Keratinocyte (primary cell): ENCODE measurements around the gene TET2. TPM values are rescaled to one million over a fixed set of nuclear protein-coding genes. Genes with fewer than 3 reads are reported as not detected.

Experiments
- DNase-seq: peaks from one replicate; pipeline ENCODE4 v3.0.0-alpha.2; 2011; ENCODE audit warnings: low read depth, missing footprints, low spot score
- FAIRE-seq: peaks from 2 replicates; lab custom pipeline; 2011; peaks lifted over from hg19 to GRCh38; lab: Jason Lieb, UNC
- H2AFZ ChIP-seq: 2 replicates; pipeline ENCODE4 v1.6.0; 2012; ENCODE audit warnings: low read length, control low read depth, inconsistent platforms; ENCODE audit not compliant: control insufficient read depth
- H3K27ac ChIP-seq: 2 replicates; pipeline ENCODE4 v1.5.1; 2011; ENCODE audit warnings: low read length; ENCODE audit not compliant: control insufficient read depth, insufficient read depth
- H3K27me3 ChIP-seq: 3 replicates; pipeline ENCODE4 v1.6.0; 2011; ENCODE audit warnings: low read length; ENCODE audit not compliant: control insufficient read depth, insufficient read depth; ENCODE audit errors: extremely low read depth
- H3K36me3 ChIP-seq, 2 experiments: 2 replicates in 1 of 2; 3 replicates in 1 of 2; pipeline ENCODE4 v1.5.1; 2011; ENCODE audit warnings: low read length in 2 of 2, mild to moderate bottlenecking in 1 of 2; ENCODE audit not compliant: control insufficient read depth in 2 of 2, insufficient read depth in 2 of 2; ENCODE audit errors: extremely low read depth in 1 of 2
- H3K4me1 ChIP-seq: 3 replicates; pipeline ENCODE4 v1.5.1; 2011; ENCODE audit warnings: low read length; ENCODE audit not compliant: control insufficient read depth, insufficient read depth; ENCODE audit errors: extremely low read depth
- H3K4me2 ChIP-seq: 3 replicates; pipeline ENCODE4 v1.6.0; 2011; ENCODE audit warnings: low read depth, low read length; ENCODE audit not compliant: control insufficient read depth, insufficient read depth; ENCODE audit errors: extremely low read depth
- H3K4me3 ChIP-seq, 3 experiments: fragments of 200-600 bp in 1 of 3; sonication (generic) in 1 of 3; 2 replicates in 2 of 3; 3 replicates in 1 of 3; pipeline ENCODE4 v1.5.1; 2011 to 2016; ENCODE audit warnings: low read length in 3 of 3, mild to moderate bottlenecking in 3 of 3, control low read depth in 2 of 3, inconsistent platforms in 1 of 3, low read depth in 1 of 3, mixed read lengths in 1 of 3, mixed run types in 1 of 3, moderate library complexity in 1 of 3; ENCODE audit not compliant: control insufficient read depth in 2 of 3, insufficient read depth in 2 of 3; ENCODE audit errors: extremely low read depth in 1 of 3
- H3K79me2 ChIP-seq: 2 replicates; pipeline ENCODE4 v1.6.0; 2012; ENCODE audit warnings: low read length; ENCODE audit not compliant: control insufficient read depth, insufficient read depth
- H3K9ac ChIP-seq: 3 replicates; pipeline ENCODE4 v1.6.0; 2011; ENCODE audit warnings: low read length; ENCODE audit not compliant: control insufficient read depth, insufficient read depth; ENCODE audit errors: extremely low read depth
- H3K9me1 ChIP-seq: 3 replicates; pipeline ENCODE4 v1.6.0; 2011; ENCODE audit warnings: low read length; ENCODE audit not compliant: control insufficient read depth, insufficient read depth; ENCODE audit errors: extremely low read depth
- H3K9me3 ChIP-seq: 2 replicates; pipeline ENCODE4 v1.5.1; 2012; ENCODE audit warnings: low read depth, low read length; ENCODE audit not compliant: control insufficient read depth
- H4K20me1 ChIP-seq: 3 replicates; pipeline ENCODE4 v1.6.0; 2011; ENCODE audit warnings: low read length; ENCODE audit not compliant: control insufficient read depth, insufficient read depth; ENCODE audit errors: extremely low read depth
- EZH2 ChIP-seq: IDR thresholded peaks from one replicate; pipeline ENCODE4 v1.6.1; 2012; ENCODE audit warnings: inconsistent platforms, mild to moderate bottlenecking, low read length, moderate library complexity
- dilution Hi-C: fragments of 300-500 bp; cut with MboI; formaldehyde crosslinking; loops from one replicate; pipeline ENCODE4 v1.7.0; 2020; ENCODE audit warnings: low sequenced_read_pairs; ENCODE audit not compliant: extremely low pct_ligation_motif_present
- polyA minus RNA-seq, 3 experiments: library from RNA; depleted of rRNA, polyadenylated mRNA; stranded (reverse); fragments of >200 nt; gene quantifications; 1 replicate in 1 of 3; 2 replicates in 1 of 3; 3 replicates in 1 of 3; pipeline ENCODE4 v1.2.3, GENCODE V29; 2011
- polyA plus RNA-seq, 5 experiments: library from polyadenylated mRNA; depleted of rRNA in 3 of 5; stranded (reverse) in 3 of 5; stranded (forward) in 1 of 5; unstranded in 1 of 5; fragments of >200 nt; gene quantifications; 1 replicate in 1 of 5; 2 replicates in 3 of 5; 3 replicates in 1 of 5; pipeline versions ENCODE4 v1.2.1 to v1.2.3, GENCODE V29; 2011 to 2012; ENCODE audit warnings: missing spikeins in 2 of 5, low read depth in 1 of 5, low replicate concordance in 1 of 5
- TF ChIP-seq, protein P1 (sequence below), 3 experiments: IDR thresholded peaks in 1 of 3; conservative IDR thresholded peaks in 1 of 3; optimal IDR thresholded peaks in 1 of 3; 2 replicates in 2 of 3; 3 replicates in 1 of 3; pipeline versions ENCODE3 to v1.5.1; 2011; ENCODE audit warnings: low read length in 3 of 3, mild to moderate bottlenecking in 3 of 3, moderate library complexity in 2 of 3, control low read depth in 1 of 3, inconsistent platforms in 1 of 3; ENCODE audit not compliant: insufficient read depth in 2 of 3; ENCODE audit errors: extremely low read depth in 1 of 3

TET2 gene
- polyA plus RNA-seq (6.6 to 9.6 TPM (median 7.8 TPM) in 3 replicates), polyA minus RNA-seq (16.3 to 45.5 TPM (median 24.2 TPM) in 3 replicates)
- polyA plus RNA-seq (2011; ENCODE audit: low read depth) = 4.6 TPM
- polyA plus RNA-seq (2011; cell fraction: cytosol; rRNA removed) = 3.1 and 5.9 TPM in 2 replicates
- 12.5 and 16.4 TPM in 2 replicates for polyA plus RNA-seq (2011; cell fraction: nucleus; rRNA removed)
- 4.7 and 7.1 TPM in 2 replicates for polyA plus RNA-seq (2012; ENCODE audit: low replicate concordance)
- polyA minus RNA-seq (2011; cell fraction: cytosol; rRNA and poly(A)+ RNA removed) = 7.3 TPM
- polyA minus RNA-seq (2011; cell fraction: nucleus; rRNA and poly(A)+ RNA removed) = 31.7 and 60.4 TPM in 2 replicates

DNA sequence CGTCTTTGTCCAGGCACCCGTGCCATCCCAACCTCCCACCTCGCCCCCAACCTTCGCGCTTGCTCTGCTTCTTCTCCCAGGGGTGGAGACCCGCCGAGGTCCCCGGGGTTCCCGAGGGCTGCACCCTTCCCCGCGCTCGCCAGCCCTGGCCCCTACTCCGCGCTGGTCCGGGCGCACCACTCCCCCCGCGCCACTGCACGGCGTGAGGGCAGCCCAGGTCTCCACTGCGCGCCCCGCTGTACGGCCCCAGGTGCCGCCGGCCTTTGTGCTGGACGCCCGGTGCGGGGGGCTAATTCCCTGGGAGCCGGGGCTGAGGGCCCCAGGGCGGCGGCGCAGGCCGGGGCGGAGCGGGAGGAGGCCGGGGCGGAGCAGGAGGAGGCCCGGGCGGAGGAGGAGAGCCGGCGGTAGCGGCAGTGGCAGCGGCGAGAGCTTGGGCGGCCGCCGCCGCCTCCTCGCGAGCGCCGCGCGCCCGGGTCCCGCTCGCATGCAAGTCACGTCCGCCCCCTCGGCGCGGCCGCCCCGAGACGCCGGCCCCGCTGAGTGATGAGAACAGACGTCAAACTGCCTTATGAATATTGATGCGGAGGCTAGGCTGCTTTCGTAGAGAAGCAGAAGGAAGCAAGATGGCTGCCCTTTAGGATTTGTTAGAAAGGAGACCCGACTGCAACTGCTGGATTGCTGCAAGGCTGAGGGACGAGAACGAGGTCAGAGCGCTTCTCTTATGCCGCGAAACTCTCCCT, at the start of gene TET2:
TET2 (plus strand) TSS at position 601 of the 740 bp plus-strand sequence. CDS start 87,067 bp downstream, outside the sequence.
- peak within 1 kb of the TSS; percentile 99 for H3K9ac ChIP-seq
- H3K27me3 ChIP-seq = no peaks in the 10 kb centered on the region
- H3K79me2 ChIP-seq = peaks cover 42% of the 10 kb centered on the region
- H3K9me1 ChIP-seq = peaks cover 3% of the 10 kb centered on the region
- dilution Hi-C loops = no loop called here
- H3K4me1 ChIP-seq = peaks cover 16% of the 10 kb centered on the region
- DNase-seq (no peak), FAIRE-seq (peak; percentile 20)
- H3K27ac ChIP-seq = peak within 1 kb of the TSS; percentile 96
- no peak for TF ChIP-seq EZH2
- TF ChIP-seq, protein P1, sequence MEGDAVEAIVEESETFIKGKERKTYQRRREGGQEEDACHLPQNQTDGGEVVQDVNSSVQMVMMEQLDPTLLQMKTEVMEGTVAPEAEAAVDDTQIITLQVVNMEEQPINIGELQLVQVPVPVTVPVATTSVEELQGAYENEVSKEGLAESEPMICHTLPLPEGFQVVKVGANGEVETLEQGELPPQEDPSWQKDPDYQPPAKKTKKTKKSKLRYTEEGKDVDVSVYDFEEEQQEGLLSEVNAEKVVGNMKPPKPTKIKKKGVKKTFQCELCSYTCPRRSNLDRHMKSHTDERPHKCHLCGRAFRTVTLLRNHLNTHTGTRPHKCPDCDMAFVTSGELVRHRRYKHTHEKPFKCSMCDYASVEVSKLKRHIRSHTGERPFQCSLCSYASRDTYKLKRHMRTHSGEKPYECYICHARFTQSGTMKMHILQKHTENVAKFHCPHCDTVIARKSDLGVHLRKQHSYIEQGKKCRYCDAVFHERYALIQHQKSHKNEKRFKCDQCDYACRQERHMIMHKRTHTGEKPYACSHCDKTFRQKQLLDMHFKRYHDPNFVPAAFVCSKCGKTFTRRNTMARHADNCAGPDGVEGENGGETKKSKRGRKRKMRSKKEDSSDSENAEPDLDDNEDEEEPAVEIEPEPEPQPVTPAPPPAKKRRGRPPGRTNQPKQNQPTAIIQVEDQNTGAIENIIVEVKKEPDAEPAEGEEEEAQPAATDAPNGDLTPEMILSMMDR (optimal IDR thresholded peaks at IDR 0.05 in 1 of 3, IDR thresholded peaks at IDR 0.05 in 1 of 3, conservative IDR thresholded peaks at IDR 0.05 in 1 of 3; ENCODE audit: extremely low read depth in 1 of 3, insufficient read depth in 2 of 3, low read length in 3 of 3) = no peak
- H4K20me1 ChIP-seq = no peaks in the 10 kb centered on the region
- no peaks in the 10 kb centered on the region for H3K36me3 ChIP-seq
- no peaks in the 10 kb centered on the region for H3K9me3 ChIP-seq
- peak within 1 kb of the TSS; percentile 95 to 99 (median 99) for H3K4me3 ChIP-seq
- H2AFZ ChIP-seq = peak within 1 kb of the TSS; percentile 99
- H3K4me2 ChIP-seq = peak within 1 kb of the TSS; percentile 93

DNA sequence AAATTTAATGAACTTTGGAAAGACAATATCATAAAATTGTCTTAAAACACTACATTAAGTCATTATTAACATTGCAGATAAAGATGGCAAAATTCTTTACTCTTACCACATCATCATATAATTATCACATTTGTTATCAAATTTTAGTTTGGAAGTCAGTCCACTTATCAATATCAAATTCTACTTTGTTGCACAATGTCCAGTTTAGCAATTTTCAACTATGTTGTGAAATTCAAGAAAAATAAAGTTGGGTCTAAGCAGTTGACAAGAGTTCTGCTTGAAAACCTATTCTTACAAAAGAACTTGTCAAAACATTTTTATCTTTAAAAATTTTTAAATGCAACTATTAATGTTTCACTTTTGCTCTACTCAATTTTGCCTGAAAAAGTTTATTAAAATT, 44.7 kb upstream of the TET2 start:
- Histone ChIP-seq H3K27ac (no peak overlapping the region), H3K36me3 (no peaks in the 10 kb centered on the region), H3K9me3 (no peaks in the 10 kb centered on the region), H3K9me1 (no peaks in the 10 kb centered on the region), H3K27me3 (no peaks in the 10 kb centered on the region), H3K4me3 (no peak overlapping the region), H3K4me2 (no peak overlapping the region), H3K79me2 (no peaks in the 10 kb centered on the region), H3K9ac (no peak overlapping the region), H2AFZ (no peak overlapping the region), H4K20me1 (no peaks in the 10 kb centered on the region), H3K4me1 (no peaks in the 10 kb centered on the region)
- dilution Hi-C loops = no loop called here
- TF ChIP-seq, protein P1 (optimal IDR thresholded peaks at IDR 0.05 in 1 of 3, IDR thresholded peaks at IDR 0.05 in 1 of 3, conservative IDR thresholded peaks at IDR 0.05 in 1 of 3; ENCODE audit: extremely low read depth in 1 of 3, insufficient read depth in 2 of 3, low read length in 3 of 3) = no peak
- TF ChIP-seq EZH2 = no peak
- FAIRE-seq (no peak), DNase-seq (no peak)
